ENCODE results near the gene NFAM1.

DNA sequence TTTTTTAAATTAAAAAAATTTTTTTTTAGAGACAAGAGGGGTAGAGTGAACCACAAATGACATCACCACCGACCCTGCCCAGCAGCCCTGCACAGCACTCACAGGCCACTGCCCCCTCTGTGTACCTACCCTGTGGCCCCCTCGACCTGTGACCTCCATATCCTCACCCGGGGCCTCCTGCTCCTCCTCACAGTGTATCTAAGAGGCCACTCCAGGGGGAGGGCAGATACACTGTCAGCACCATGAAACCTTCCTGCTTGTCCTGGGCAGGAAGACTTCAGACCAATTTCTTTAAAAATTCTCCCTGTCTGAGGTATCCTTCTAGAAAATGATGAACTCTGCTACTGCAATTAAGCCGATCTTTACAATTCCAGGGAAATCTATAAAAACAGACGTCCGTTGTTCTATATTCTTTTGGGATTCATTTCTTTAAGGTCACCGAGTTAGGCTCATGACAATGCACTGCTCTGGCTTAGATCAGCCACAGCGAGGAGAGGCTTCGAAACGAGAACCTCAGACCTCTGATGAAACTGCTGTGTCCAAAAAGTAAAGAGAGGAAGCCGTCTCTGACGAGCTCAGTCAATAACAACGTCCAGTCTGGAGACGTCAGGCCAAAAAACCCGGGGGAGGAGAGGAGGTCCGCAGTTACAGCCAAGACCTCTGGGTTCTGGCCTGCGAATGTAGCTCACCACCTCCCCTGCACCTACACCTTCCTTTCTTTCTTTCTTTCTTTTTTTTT, 17.5 kb downstream of the NFAM1 start:
- TF ChIP-seq, protein P1, sequence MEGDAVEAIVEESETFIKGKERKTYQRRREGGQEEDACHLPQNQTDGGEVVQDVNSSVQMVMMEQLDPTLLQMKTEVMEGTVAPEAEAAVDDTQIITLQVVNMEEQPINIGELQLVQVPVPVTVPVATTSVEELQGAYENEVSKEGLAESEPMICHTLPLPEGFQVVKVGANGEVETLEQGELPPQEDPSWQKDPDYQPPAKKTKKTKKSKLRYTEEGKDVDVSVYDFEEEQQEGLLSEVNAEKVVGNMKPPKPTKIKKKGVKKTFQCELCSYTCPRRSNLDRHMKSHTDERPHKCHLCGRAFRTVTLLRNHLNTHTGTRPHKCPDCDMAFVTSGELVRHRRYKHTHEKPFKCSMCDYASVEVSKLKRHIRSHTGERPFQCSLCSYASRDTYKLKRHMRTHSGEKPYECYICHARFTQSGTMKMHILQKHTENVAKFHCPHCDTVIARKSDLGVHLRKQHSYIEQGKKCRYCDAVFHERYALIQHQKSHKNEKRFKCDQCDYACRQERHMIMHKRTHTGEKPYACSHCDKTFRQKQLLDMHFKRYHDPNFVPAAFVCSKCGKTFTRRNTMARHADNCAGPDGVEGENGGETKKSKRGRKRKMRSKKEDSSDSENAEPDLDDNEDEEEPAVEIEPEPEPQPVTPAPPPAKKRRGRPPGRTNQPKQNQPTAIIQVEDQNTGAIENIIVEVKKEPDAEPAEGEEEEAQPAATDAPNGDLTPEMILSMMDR (IDR thresholded peaks at IDR 0.05; ENCODE audit: extremely low read depth in 1 of 2, insufficient read depth in 1 of 2, low read depth in 1 of 2, low read length in 2 of 2), result no peak
- TF ChIP-seq, protein P2, sequence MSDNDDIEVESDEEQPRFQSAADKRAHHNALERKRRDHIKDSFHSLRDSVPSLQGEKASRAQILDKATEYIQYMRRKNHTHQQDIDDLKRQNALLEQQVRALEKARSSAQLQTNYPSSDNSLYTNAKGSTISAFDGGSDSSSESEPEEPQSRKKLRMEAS (IDR thresholded peaks at IDR 0.05; ENCODE audit: insufficient read depth, insufficient read length), result no peak
- no peak for TF ChIP-seq FOS (IDR thresholded peaks at IDR 0.05; ENCODE audit: borderline replicate concordance, insufficient read depth, low read length)
- no peak for TF ChIP-seq GATA2 (IDR thresholded peaks at IDR 0.05; ENCODE audit: insufficient read depth, insufficient read length, low read depth, low read length)
- no peak for TF ChIP-seq POLR2A (IDR thresholded peaks at IDR 0.05; ENCODE audit: low read depth, low read length)
- TF ChIP-seq EZH2 (IDR thresholded peaks at IDR 0.05; ENCODE audit: borderline replicate concordance, low read depth, low read length, severe bottlenecking), result no peak
- no peak for TF ChIP-seq JUN (IDR thresholded peaks at IDR 0.05; ENCODE audit: borderline replicate concordance, insufficient read depth, insufficient read length, low read depth)
- TF ChIP-seq POLR2AphosphoS5 (IDR thresholded peaks at IDR 0.05; ENCODE audit: insufficient read depth, low read depth, low read length), result no peak

All from endothelial cell of umbilical vein (primary cell).